ENCODE measurements around the gene NPW. TPM values are rescaled to one million over a fixed set of nuclear protein-coding genes. Genes with fewer than 3 reads are reported as not detected.

NPW gene
- total and polyA plus RNA-seq, 11 donors: 0.19 to 0.69 TPM; not detected in 9

- peak in 3 of 4 donors; percentile 3 to 9 (median 9) for ATAC-seq
- TF ChIP-seq CTCF (IDR thresholded peaks at IDR 0.05) (no peak), POLR2A (IDR thresholded peaks at IDR 0.05) (no peak)
- peak in 3 of 5 donors; percentile 46 to 74 (median 62) for DNase-seq
- 7 to 18% (median 13%) methylated on average over 22 to 58 of the region's 59 CpGs for WGBS, 4 donors
- peak within 1 kb of the TSS; percentile 66 to 98 (median 92) for H3K27ac ChIP-seq
- H3K27me3 ChIP-seq: peaks cover 0 to 22% (median 3%) of the 10 kb centered on the region in 9 donors
- intact Hi-C loops (cut with DNase I): loop anchor here in 2 of 10 donors (2.0 to 10.0 kb wide), 2 partner anchors 20 to 58 kb away; partner anchors contain the start of genes NTHL1 (in 1 of the 2) and TSC2 (in 1 of the 2)
- no peaks in the 10 kb centered on the region for H3K9me3 ChIP-seq
- H3K4me3 ChIP-seq: peak within 1 kb of the TSS; percentile 70 to 98 (median 88)
- peaks cover 0 to 20% (median 6%) of the 10 kb centered on the region in 9 donors for H3K36me3 ChIP-seq
- H3K4me1 ChIP-seq: peaks cover 0 to 74% (median 40%) of the 10 kb centered on the region in 12 donors
Measured at GRCh38 chr16:2026461-2027023, 7.0 kb downstream of the NPW start, which contains the start of gene NHERF2. NHERF2 (plus strand) TSS chr16:2026902; CDS start chr16:2027006, 104 bp downstream.

- intact Hi-C loops (cut with DNase I): loop anchor here in 3 of 10 donors (2.0 to 10.0 kb wide), 2 partner anchors 19 to 57 kb away; partner anchors contain the start of genes NTHL1 (in 2 of the 3) and TSC2 (in 2 of the 3)
Measured at GRCh38 chr16:2027024-2028010, 7.7 kb downstream of the NPW start.

GRCh38 chr16:2028146-2028545, 8.6 kb downstream of the NPW start:
- Histone ChIP-seq H3K36me3 (peaks cover 0 to 28% (median 7%) of the 10 kb centered on the region in 9 donors), H3K27ac (peak overlapping the region; percentile 3 to 98 (median 92)), H3K4me3 (peak overlapping the region; percentile 70 to 98 (median 88)), H3K27me3 (peaks cover 0 to 17% (median 0%) of the 10 kb centered on the region in 9 donors), H3K4me1 (peaks cover 0 to 82% (median 41%) of the 10 kb centered on the region in 12 donors), H3K9me3 (no peaks in the 10 kb centered on the region)
- no peak for TF ChIP-seq POLR2A (IDR thresholded peaks at IDR 0.05)
- TF ChIP-seq CTCF (IDR thresholded peaks at IDR 0.05): no peak
- WGBS, 4 donors: 59 to 75% (median 67%) methylated on average over 1 to 3 of the region's 3 CpGs
- ATAC-seq (no peak), DNase-seq (peak in 2 of 5 donors; percentile 7 to 21)
- intact Hi-C loops (cut with DNase I): loop anchor here in 3 of 10 donors (2.0 to 10.0 kb wide), 2 partner anchors 19 to 57 kb away; partner anchors contain the start of genes NTHL1 (in 1 of the 3) and TSC2 (in 1 of the 3)

More at GRCh38 chr16:2027024-2028010, 7.7 kb downstream of the NPW start:
- ATAC-seq (peak in 1 of 4 donors; percentile 9), DNase-seq (peak in 4 of 5 donors; percentile 43 to 64 (median 48))
- Histone ChIP-seq H3K4me3 (peak overlapping the region; percentile 70 to 98 (median 88)), H3K4me1 (peaks cover 0 to 82% (median 41%) of the 10 kb centered on the region in 12 donors), H3K36me3 (peaks cover 0 to 28% (median 7%) of the 10 kb centered on the region in 9 donors), H3K27me3 (peaks cover 0 to 17% (median 0%) of the 10 kb centered on the region in 9 donors), H3K27ac (peak overlapping the region; percentile 66 to 98 (median 92)), H3K9me3 (no peaks in the 10 kb centered on the region)
- TF ChIP-seq CTCF (IDR thresholded peaks at IDR 0.05) (no peak), POLR2A (IDR thresholded peaks at IDR 0.05) (no peak)
- WGBS, 4 donors: 6 to 24% (median 7%) methylated on average over 19 to 76 of the region's 76 CpGs

All from heart left ventricle (tissue), 16 donors.